ENCODE results near the gene MDGA2. TPM values are rescaled to one million over a fixed set of nuclear protein-coding genes. Genes with fewer than 3 reads are reported as not detected.

Gene MDGA2
- total and polyA plus RNA-seq, 2 of the 8 experiments (the other 6 are each of a cell fraction or from before 2014, with no cell fraction given), result 0.11 to 0.69 TPM

GRCh38 chr14:47549886-47550285 lies 125.5 kb downstream of the MDGA2 start:
- WGBS, 2 experiments (ENCODE audit: extremely low coverage in 1 of 2, insufficient coverage in 1 of 2, insufficient read length in 1 of 2, insufficient replicate concordance in 2 of 2, low coverage in 1 of 2, low lambda C conversion rate in 2 of 2, missing lambda C conversion rate in 1 of 2), result 83% methylated on average over 2 of the region's 2 CpGs; no CpG with 5 or more reads in 1 of the 2 experiments
- TF ChIP-seq RXRA (IDR thresholded peaks at IDR 0.05; ENCODE audit: insufficient read depth, low read depth, low read length) (no peak), CEBPB (IDR thresholded peaks at IDR 0.05; ENCODE audit: low read depth, low read length) (peak; percentile 74)

More at GRCh38 chr14:47549886-47550285, 125.5 kb downstream of the MDGA2 start:
- Histone ChIP-seq H3K27me3 (replicated peaks in 1 of 4; ENCODE audit: control insufficient read depth in 3 of 4, extremely low read depth in 1 of 4, insufficient read depth in 3 of 4, low read length in 3 of 4) (no peaks in the 10 kb centered on the region; a peak in 1 of 7 replicates), H2BK120ac (replicated peaks; ENCODE audit: low read depth, low read length) (no peak overlapping the region), H3K79me1 (ENCODE audit: low read depth, low read length) (no peaks in the 10 kb centered on the region), H4K5ac (ENCODE audit: insufficient read length, low read depth, low read length) (no peak overlapping the region), H3K79me2 (ENCODE audit: control insufficient read depth in 1 of 2, insufficient read depth in 2 of 2, low read length in 2 of 2) (no peaks in the 10 kb centered on the region), H3K4ac (replicated peaks; ENCODE audit: insufficient read length, low read depth, low read length) (no peak overlapping the region), H4K91ac (replicated peaks; ENCODE audit: insufficient read length, low read length) (no peak overlapping the region), H3K9ac (replicated peaks in 1 of 4; ENCODE audit: extremely low read depth in 1 of 4, low read depth in 3 of 4, low read length in 3 of 4) (no peak overlapping the region), H3K23me2 (ENCODE audit: low read depth, low read length) (no peaks in the 10 kb centered on the region), H2BK20ac (ENCODE audit: low read length) (no peak overlapping the region), H3K18ac (ENCODE audit: extremely low read depth, low read length) (peak overlapping the region; percentile 24; the same call in 1 of the 2 replicates), H3K4me3 (ENCODE audit: extremely low read depth in 1 of 4, insufficient read depth in 2 of 4, low read depth in 3 of 4, low read length in 4 of 4) (no peak overlapping the region), H3K4me1 (replicated peaks in 1 of 4; ENCODE audit: control insufficient read depth in 3 of 4, insufficient read depth in 4 of 4, low read length in 3 of 4) (peaks cover 0 to 3% (median 0%) of the 10 kb centered on the region in 4 experiments; a peak in 1 of 7 replicates), H3K23ac (ENCODE audit: insufficient read length) (no peak overlapping the region), H3K56ac (replicated peaks; ENCODE audit: insufficient read length, low read depth, low read length) (no peak overlapping the region), H3K9me3 (ENCODE audit: insufficient read depth in 2 of 2, low read depth in 1 of 2, low read length in 1 of 2) (no peaks in the 10 kb centered on the region), H4K20me1 (replicated peaks in 1 of 2; ENCODE audit: control insufficient read depth in 1 of 2, insufficient read depth in 2 of 2, low read length in 2 of 2) (no peaks in the 10 kb centered on the region), H3K36me3 (ENCODE audit: control insufficient read depth in 2 of 4, insufficient read depth in 4 of 4, low read length in 3 of 4) (no peaks in the 10 kb centered on the region), H3K14ac (ENCODE audit: insufficient read length) (no peak overlapping the region), H2BK15ac (ENCODE audit: low read length) (no peak overlapping the region), H2AFZ (ENCODE audit: low read length) (no peak overlapping the region; the same call in 1 of the 2 replicates), H4K8ac (ENCODE audit: extremely low read depth, insufficient read depth, low read length) (no peak overlapping the region), H3K4me2 (ENCODE audit: insufficient read depth in 1 of 2, low read depth in 2 of 2, low read length in 2 of 2) (no peak overlapping the region), H3K27ac (ENCODE audit: low read depth, low read length) (no peak overlapping the region), H2AK5ac (ENCODE audit: low read depth, low read length) (no peak overlapping the region), H2BK12ac (ENCODE audit: low read depth, low read length) (no peak overlapping the region), H2BK5ac (ENCODE audit: low read depth, low read length) (no peak overlapping the region)
- peak; percentile 70 for FAIRE-seq
- no peak for DNase-seq (ENCODE audit: low read depth in 1 of 2, low spot score in 2 of 2)
- POLR2A ChIA-PET (ENCODE audit: partially characterized antibody), result no interaction called here
- CTCF ChIA-PET (ENCODE audit: partially characterized antibody), result interaction anchor here (0.6 kb wide), 1 partner anchor 990 kb away, joined by 3 read pairs; no protein-coding TSS in a partner anchor

Data from H1 (cell line).